SKM-1 treated with dmso at 0.1 percent for 144 hours (cell line): ENCODE data around the gene ODAD2.

Source experiments
- DNase-seq: peaks from one replicate; lab custom pipeline; 2025; ENCODE audit not compliant: unreplicated experiment; lab: John Stamatoyannopoulos, UW

ODAD2 gene

DNA sequence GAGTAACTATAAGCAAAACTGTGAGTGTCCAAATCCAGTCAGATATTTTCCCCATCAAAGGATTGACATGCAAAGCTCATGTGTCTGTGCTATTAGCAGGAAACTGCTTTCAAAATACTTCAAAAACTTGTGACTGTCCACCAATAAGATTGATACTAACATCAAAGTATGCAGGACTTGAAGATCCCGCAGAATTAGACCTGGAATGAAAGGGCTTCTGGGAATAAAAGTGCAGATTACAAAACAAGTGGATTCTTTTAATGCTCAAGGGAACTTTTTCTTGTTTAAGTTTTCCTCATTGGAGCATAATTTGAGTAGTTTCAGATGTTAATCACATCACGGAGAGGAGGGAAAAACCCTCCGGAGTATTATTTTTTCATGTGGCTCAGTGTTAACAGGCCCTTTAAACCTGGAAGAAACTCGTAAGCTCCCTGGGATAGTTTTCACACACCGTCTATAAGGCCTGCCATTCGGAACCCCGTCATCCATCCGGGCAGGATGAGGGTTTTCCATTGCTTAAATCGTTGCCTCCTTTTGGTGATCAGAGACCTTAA lies 219.3 kb downstream of the ODAD2 start:
- DNase-seq: no peak

DNA sequence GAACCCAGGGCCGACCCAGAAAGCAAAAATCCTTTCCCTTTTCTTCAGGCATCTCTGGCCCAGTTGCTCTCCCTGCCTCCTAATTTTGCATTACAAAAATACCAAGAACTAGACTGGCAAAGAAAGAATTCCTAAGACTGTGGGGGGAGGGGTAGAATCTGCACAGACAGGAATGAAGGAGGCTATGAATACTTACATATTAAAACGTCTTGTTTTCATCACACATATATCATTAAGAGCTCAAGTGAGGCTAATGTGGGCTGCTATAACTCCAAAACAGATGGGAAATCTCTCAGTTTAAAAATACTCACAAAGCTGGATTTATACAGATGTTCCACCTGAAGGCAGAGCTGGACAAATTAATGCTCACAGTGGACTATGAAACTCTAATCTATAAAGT lies 224.0 kb downstream of the ODAD2 start:
- no peak for DNase-seq

DNA sequence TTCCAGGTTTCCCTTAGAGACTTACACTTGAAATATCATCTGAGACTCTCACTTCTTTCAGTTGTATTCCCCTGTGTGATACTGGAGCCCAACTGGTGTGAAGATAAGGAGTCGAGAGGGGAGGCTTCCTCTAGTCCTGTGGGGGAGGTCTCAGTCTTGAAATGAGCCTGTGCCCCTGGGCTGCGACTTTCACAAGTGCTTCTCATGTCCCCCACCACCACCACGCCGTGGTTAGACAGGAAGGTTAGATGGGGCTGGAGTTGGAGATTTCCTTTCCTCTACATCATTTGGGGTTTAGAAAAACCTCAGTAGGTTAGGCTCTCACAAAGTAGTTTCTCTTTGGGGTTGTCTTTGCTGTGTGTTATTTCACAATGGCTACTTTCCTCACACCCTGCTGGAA lies 227.6 kb downstream of the ODAD2 start:
- no peak for DNase-seq

DNA sequence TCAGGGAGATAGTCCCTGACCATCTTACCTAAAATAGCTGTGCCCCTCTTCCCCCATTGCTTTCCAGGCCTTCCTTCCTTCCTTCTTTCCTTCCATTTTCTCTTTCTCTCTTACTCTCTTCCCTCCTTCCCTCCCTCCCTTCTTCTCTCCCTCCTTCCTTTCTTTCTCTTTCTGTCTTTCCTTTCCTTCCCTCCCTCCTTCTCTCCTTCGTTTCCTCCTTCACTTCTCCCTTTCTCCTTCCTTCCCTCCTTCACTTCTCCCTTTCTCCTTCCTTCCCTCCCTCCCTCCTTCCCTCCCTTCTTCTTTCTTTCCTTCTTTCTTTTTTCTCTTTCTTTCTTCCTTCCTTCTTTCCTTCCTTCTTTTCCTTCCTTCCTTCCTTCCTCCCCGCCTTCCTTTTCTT lies 228.7 kb downstream of the ODAD2 start:
- DNase-seq: no peak
